HepG2 (cell line): Measurements from ENCODE around the gene MAGEL2.
"Not testable (repeated sequence)": the region's sequence is repeated elsewhere in the genome, so short reads cannot be mapped to it uniquely, and the experiment has no call there.

Experiments
- CHD4 ChIP-seq: fragments of 200-600 bp; sonication (generic); IDR thresholded peaks from 2 replicates; pipeline ENCODE4 v1.7.0; 2017; ENCODE audit warnings: mild to moderate bottlenecking, low read length, borderline replicate concordance
- CTCF ChIP-seq: sonication (generic); formaldehyde crosslinking; IDR thresholded peaks from 2 replicates; pipeline ENCODE4 v1.5.0; 2020; ENCODE audit warnings: mild to moderate bottlenecking, missing genetic modification reagents, moderate library complexity
- FOSL1 ChIP-seq: sonication (generic); formaldehyde crosslinking; IDR thresholded peaks from 2 replicates; pipeline ENCODE4 v1.9.0; 2021; ENCODE audit warnings: missing genetic modification reagents, borderline replicate concordance
- FOSL2 ChIP-seq: sonication (generic); formaldehyde crosslinking; IDR thresholded peaks from 2 replicates; pipeline ENCODE4 v1.4.0; 2020; ENCODE audit warnings: missing genetic modification reagents
- HMG20B ChIP-seq: conservative IDR thresholded peaks from 2 replicates; pipeline ENCODE4 v1.6.1; 2016; ENCODE audit warnings: missing genetic modification reagents, missing compliant biosample characterization
- KDM1A ChIP-seq: IDR thresholded peaks from 2 replicates; pipeline ENCODE4 v1.6.1; 2016; ENCODE audit warnings: missing compliant biosample characterization
- RELA ChIP-seq: sonication (generic); formaldehyde crosslinking; IDR thresholded peaks from 2 replicates; pipeline ENCODE4 v1.4.0; 2020; ENCODE audit warnings: missing genetic modification reagents
- REST ChIP-seq, 2 experiments: IDR thresholded peaks; 2 replicates each; pipeline ENCODE4 v1.6.1; 2011 to 2012; ENCODE audit warnings: low read length in 2 of 2, borderline replicate concordance in 1 of 2, low read depth in 1 of 2, mild to moderate bottlenecking in 1 of 2, moderate library complexity in 1 of 2
- SATB2 ChIP-seq: sonication (generic); formaldehyde crosslinking; IDR thresholded peaks from 2 replicates; pipeline ENCODE4 v1.5.0; 2020; ENCODE audit warnings: missing genetic modification reagents
- SPEN ChIP-seq: sonication (generic); formaldehyde crosslinking; IDR thresholded peaks from 2 replicates; pipeline ENCODE4 v1.5.1; 2020; ENCODE audit warnings: low read depth, mild to moderate bottlenecking, missing genetic modification reagents
- ZBTB1 ChIP-seq: sonication (generic); formaldehyde crosslinking; IDR thresholded peaks from 2 replicates; pipeline ENCODE4 v1.4.0; 2020; ENCODE audit warnings: missing genetic modification reagents, borderline replicate concordance

- not testable (repeated sequence) for TF ChIP-seq REST (IDR thresholded peaks at IDR 0.05; ENCODE audit: borderline replicate concordance in 1 of 2, low read depth in 1 of 2, low read length in 2 of 2); CHD4; FOSL2 (CRISPR knock-in tag); SPEN (CRISPR knock-in tag); CTCF; HMG20B (CRISPR knock-in tag); ZBTB1; RELA (CRISPR knock-in tag); FOSL1; SATB2 (CRISPR knock-in tag); KDM1A
Measured at GRCh38 chr15:23597278-23597677, 50.4 kb downstream of the MAGEL2 start.
